ENCODE data around the gene B4GALNT2. TPM values are rescaled to one million over a fixed set of nuclear protein-coding genes. Genes with fewer than 3 reads are reported as not detected.

Gene B4GALNT2
- total RNA-seq, 2 experiments from 2014 or later: 0.06 to 0.16 TPM

- Mint-ChIP-seq H3K36me3 (ENCODE audit: low read depth) (no peaks in the 10 kb centered on the region), H3K9me3 (no peaks in the 10 kb centered on the region), H3K4me3 (no peak overlapping the region), H3K27ac (no peak overlapping the region), H3K4me1 (ENCODE audit: low read depth) (no peaks in the 10 kb centered on the region), H3K27me3 (peaks cover 53% of the 10 kb centered on the region)
- POLR2A ChIA-PET: no interaction called here
- H3K27me3 ChIP-seq (ENCODE audit: control insufficient read depth in 1 of 2, insufficient read depth in 2 of 2, low read length in 2 of 2): peaks cover 6 to 7% of the 10 kb centered on the region in 2 experiments
- CTCF ChIA-PET: no interaction called here
- no peaks in the 10 kb centered on the region for H3K36me3 ChIP-seq (ENCODE audit: insufficient read depth, low read length)
- H3K4me1 ChIP-seq (ENCODE audit: insufficient read depth, low read length): no peaks in the 10 kb centered on the region
- ATAC-seq (ENCODE audit: poor library complexity) (no peak), DNase-seq (no peak)
- H3K9me3 ChIP-seq (ENCODE audit: control insufficient read depth in 1 of 2, insufficient read depth in 1 of 2, low read length in 2 of 2): no peaks in the 10 kb centered on the region
- TF ChIP-seq, protein P1, sequence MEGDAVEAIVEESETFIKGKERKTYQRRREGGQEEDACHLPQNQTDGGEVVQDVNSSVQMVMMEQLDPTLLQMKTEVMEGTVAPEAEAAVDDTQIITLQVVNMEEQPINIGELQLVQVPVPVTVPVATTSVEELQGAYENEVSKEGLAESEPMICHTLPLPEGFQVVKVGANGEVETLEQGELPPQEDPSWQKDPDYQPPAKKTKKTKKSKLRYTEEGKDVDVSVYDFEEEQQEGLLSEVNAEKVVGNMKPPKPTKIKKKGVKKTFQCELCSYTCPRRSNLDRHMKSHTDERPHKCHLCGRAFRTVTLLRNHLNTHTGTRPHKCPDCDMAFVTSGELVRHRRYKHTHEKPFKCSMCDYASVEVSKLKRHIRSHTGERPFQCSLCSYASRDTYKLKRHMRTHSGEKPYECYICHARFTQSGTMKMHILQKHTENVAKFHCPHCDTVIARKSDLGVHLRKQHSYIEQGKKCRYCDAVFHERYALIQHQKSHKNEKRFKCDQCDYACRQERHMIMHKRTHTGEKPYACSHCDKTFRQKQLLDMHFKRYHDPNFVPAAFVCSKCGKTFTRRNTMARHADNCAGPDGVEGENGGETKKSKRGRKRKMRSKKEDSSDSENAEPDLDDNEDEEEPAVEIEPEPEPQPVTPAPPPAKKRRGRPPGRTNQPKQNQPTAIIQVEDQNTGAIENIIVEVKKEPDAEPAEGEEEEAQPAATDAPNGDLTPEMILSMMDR (IDR thresholded peaks at IDR 0.05): no peak
- H3K4me3 ChIP-seq (ENCODE audit: low read length): no peak overlapping the region
- intact Hi-C loops (cut with DNase I, micrococcal nuclease): no loop called here
- H3K27ac ChIP-seq (ENCODE audit: low read depth in 1 of 2, low read length in 2 of 2): no peak overlapping the region
These were observed 15.6 kb downstream of the B4GALNT2 start for GRCh38 chr17:49148171-49148570.

- H3K27ac ChIP-seq (ENCODE audit: low read depth in 1 of 2, low read length in 2 of 2): no peak overlapping the region
- H3K4me3 ChIP-seq (ENCODE audit: low read length): no peak overlapping the region
- Mint-ChIP-seq H3K9me3 (no peaks in the 10 kb centered on the region), H3K36me3 (ENCODE audit: low read depth) (no peaks in the 10 kb centered on the region), H3K27ac (no peak overlapping the region), H3K4me3 (no peak overlapping the region), H3K4me1 (ENCODE audit: low read depth) (no peaks in the 10 kb centered on the region), H3K27me3 (peaks cover 32% of the 10 kb centered on the region)
- intact Hi-C loops (cut with DNase I, micrococcal nuclease): no loop called here
- CTCF ChIA-PET: no interaction called here
- TF ChIP-seq, protein P1 (IDR thresholded peaks at IDR 0.05): no peak
- DNase-seq (no peak), ATAC-seq (ENCODE audit: poor library complexity) (no peak)
- no peaks in the 10 kb centered on the region for H3K36me3 ChIP-seq (ENCODE audit: insufficient read depth, low read length)
- H3K4me1 ChIP-seq (ENCODE audit: insufficient read depth, low read length): no peaks in the 10 kb centered on the region
- peaks cover 3 to 12% of the 10 kb centered on the region in 2 experiments for H3K27me3 ChIP-seq (ENCODE audit: control insufficient read depth in 1 of 2, insufficient read depth in 2 of 2, low read length in 2 of 2)
- POLR2A ChIA-PET: no interaction called here
- H3K9me3 ChIP-seq (ENCODE audit: control insufficient read depth in 1 of 2, insufficient read depth in 1 of 2, low read length in 2 of 2): no peaks in the 10 kb centered on the region
These were observed 19.4 kb downstream of the B4GALNT2 start for GRCh38 chr17:49151996-49152395.

DNA sequence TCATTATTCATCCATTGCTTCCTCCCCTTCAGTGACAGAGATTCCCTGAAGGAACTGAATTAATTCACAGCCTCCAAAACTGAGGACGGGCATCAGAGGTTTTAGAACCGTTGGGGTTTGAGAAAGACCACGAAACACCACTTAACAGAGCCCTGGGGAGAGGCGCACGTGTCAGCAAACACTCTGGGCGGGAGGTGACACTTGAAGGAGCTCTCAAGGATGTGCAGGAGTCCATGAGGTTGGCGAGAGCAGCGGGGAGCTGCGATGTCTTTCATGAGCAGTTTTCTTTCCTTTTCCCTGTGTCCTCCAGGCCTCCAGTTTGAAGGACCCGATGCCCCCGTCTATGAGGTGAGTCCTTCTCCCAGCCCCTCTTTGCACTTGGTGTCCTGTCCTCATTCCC lies 23.7 kb downstream of the B4GALNT2 start:
- H3K36me3 ChIP-seq (ENCODE audit: insufficient read depth, low read length): no peaks in the 10 kb centered on the region
- no peaks in the 10 kb centered on the region for H3K4me1 Mint-ChIP-seq (ENCODE audit: low read depth)
- CTCF ChIA-PET: no interaction called here

More for the DNA sequence above, 23.7 kb downstream of the B4GALNT2 start:
- no peaks in the 10 kb centered on the region for H3K9me3 ChIP-seq (ENCODE audit: control insufficient read depth in 1 of 2, insufficient read depth in 1 of 2, low read length in 2 of 2)
- H3K27ac Mint-ChIP-seq: no peak overlapping the region
- peaks cover 43% of the 10 kb centered on the region for H3K27me3 Mint-ChIP-seq
- H3K27me3 ChIP-seq (ENCODE audit: control insufficient read depth in 1 of 2, insufficient read depth in 2 of 2, low read length in 2 of 2): peaks cover 10 to 18% of the 10 kb centered on the region in 2 experiments
- no peaks in the 10 kb centered on the region for H3K36me3 Mint-ChIP-seq (ENCODE audit: low read depth)
- intact Hi-C loops (cut with DNase I, micrococcal nuclease): no loop called here
- TF ChIP-seq, protein P1 (IDR thresholded peaks at IDR 0.05): no peak
- no peak overlapping the region for H3K4me3 Mint-ChIP-seq
- H3K4me1 ChIP-seq (ENCODE audit: insufficient read depth, low read length): no peaks in the 10 kb centered on the region
- no peaks in the 10 kb centered on the region for H3K9me3 Mint-ChIP-seq
- ATAC-seq (ENCODE audit: poor library complexity) (no peak), DNase-seq (no peak)
- H3K27ac ChIP-seq (ENCODE audit: low read depth in 1 of 2, low read length in 2 of 2): no peak overlapping the region
- POLR2A ChIA-PET: no interaction called here
- no peak overlapping the region for H3K4me3 ChIP-seq (ENCODE audit: low read length)

Data from CD4-positive, alpha-beta T cell (primary cell).